ENCODE measurements around the gene P3H3.

The P3H3 gene

DNA sequence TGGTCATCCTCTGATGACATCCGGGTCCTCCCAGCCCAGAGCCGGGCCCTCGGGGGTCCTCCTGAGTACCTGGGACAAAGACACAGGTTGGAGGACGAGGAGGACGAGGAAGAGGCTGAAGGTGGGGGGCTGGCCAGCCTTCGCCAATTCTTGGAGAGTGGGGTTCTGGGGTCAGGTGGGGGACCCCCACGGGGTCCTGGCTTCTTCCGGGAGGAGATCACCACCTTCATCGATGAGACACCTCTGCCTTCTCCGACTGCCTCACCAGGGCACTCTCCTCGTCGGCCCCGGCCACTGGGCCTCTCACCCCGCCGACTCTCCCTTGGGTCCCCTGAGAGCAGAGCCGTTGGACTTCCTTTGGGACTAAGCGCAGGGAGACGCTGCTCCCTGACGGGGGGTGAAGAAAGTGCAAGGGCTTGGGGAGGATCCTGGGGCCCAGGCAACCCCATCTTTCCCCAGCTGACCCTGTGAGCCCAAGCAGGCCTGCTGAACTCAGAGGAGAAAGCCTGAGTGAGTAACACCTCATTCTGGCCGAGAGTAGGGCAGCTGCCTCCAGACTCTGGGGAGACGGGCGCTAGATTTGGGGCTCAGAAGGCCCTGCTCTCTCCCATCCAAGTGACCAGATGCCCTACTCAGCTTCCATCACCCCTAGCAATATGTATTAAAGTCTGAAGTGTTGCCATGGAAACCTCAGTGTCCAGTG lies 1.3 kb upstream of the P3H3 start:
- DNase-seq = no peak

DNA sequence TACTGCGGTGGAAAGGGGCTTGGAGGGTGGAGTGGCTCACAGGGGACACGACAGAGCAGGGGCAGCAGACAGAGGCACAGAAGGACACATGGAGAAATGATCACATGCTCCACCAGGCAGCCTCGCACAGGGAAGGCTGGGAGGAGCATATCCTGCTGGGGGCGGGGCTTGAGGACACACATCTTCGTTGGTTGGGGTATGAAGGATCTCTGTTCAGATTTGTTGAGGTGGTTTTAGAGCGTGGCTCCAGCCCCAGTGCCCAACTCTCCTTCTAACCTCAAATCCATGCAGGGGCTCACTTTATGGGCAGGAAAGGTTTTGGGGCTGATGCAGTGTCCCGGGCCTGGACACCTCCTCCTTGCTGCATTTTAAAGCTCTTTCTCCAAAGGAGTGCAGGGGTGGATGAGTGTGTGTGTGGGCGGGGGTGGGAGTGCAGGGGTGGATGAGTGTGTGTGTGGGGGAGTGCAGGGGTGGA lies 733 bp upstream of the P3H3 start:
- peak; percentile 85 for DNase-seq

DNA sequence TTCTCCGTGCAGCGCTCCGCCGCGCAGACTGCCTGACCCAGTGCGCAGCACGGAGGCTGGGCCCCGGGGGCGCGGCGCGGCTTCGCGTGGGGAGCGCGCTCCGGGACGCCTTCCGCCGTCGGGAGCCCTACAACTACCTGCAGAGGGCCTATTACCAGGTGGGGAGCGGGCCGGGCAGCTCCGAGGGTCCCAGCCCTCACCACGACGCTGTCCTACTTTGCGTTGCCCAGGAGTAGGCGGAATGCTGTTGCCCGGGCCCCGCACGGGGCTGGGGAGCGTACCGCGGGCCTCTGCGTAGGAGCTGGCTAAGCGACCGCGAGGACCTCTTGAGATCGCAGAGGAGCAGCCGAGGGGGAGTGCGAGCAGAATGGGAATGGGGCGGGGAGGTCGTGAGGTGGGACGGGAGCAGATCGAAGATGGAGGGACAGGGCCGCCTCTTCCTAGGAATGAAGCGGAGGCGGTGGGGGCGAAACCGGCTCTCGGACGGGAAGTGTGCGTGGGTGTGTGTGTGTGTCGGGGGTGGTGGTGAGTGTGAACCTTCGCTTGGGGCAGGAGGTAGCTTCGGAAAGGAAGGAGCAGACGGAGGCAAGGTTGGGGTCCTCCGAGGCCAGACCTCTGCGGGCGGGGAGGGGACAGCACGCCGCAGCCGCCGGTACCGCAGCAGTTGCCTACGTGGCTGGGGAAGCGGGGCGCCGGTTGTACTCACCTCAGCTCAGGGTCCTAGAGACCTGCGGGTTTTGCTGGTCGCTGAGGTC lies 751 bp downstream of the P3H3 start:
- DNase-seq = peak; percentile 60

DNA sequence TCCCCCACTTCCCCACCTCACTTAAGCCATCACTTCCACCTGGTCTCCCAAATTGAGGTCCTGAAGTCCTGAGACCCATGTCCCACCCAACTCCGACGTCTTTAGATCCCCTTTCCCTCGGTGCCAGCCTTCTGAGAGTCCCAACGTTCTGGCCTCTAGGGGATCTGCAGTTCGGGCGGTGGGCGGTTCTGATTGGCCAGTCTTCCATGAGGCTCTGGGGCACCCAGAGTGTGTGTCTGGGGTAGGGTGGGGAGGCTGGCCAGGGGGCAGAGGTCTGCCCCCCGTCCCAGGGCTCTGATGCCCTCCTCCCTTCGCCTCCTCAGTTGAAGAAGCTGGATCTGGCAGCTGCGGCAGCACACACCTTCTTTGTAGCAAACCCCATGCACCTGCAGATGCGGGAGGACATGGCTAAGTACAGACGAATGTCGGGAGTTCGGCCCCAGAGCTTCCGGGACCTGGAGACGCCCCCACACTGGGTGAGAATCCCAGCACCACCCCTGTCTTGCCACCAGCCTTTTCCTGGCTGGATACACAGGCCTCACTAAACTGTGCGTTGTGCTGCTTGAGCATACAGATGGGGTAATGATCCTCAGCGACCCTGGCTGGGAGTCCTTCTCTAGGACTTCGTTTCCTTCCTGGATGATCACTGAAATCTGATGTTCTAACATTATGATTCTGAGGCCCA lies 1.5 kb downstream of the P3H3 start:
- peak; percentile 50 for DNase-seq

DNA sequence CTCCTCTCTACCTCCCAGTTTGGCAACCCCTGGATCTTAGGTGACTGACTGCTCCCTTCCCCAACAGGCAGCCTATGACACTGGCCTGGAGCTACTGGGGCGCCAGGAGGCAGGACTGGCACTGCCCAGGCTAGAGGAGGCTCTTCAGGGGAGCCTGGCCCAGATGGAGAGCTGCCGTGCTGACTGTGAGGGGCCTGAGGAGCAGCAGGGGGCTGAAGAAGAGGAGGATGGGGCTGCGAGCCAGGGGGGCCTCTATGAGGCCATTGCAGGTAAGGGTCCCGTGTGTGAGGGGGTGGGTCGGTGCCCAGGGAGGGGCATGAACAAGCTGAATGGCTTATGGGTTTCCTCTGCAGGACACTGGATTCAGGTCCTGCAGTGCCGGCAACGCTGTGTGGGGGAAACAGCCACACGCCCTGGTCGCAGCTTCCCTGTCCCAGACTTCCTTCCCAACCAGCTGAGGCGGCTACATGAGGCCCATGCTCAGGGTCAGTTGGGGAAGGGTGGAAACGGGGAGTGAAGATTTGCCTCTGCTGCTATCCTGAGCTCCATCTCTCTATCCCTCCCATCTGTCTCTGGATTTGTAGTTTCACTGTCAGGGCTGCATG lies 2.2 kb downstream of the P3H3 start:
- no peak for DNase-seq

DNA sequence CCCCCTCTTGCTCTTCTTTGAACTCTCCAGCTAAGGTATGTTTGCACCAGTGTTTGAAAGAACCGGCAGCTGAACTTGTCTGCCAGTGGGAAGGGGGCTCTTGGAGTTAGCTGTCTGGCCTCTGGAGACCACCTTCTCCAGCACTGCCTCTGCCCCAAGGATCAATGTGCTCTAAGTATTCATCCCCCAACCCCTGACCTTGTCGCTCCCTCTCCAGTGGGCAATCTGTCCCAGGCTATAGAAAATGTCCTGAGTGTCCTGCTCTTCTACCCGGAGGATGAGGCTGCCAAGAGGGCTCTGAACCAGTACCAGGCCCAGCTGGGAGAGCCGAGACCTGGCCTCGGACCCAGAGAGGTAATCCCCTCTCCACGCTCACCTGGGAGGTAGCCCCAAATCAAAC lies 2.8 kb downstream of the P3H3 start:
- DNase-seq = no peak

DNA sequence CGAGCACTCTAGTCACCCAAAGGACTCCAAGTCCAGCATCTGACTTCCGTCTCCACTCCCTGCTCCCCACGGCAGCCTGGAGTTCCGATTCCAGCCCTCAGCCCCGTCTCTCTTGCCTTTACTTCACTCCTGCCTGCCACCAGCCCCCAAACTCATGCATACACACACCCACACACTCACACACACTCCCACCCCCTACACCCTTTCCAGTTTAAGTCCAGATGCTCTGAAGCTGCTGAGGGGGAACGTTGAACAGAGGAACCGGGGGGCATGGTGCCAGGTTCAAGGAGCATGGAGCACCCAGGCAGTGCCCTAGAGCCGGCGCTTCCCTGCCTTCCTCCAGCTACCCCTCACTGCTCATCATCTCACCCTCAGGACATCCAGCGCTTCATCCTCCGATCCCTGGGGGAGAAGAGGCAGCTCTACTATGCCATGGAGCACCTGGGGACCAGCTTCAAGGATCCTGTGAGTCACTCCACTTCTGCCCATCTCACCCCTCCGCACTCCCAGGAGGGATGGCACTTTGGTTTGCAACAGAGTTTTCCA lies 3.3 kb downstream of the P3H3 start:
- no peak for DNase-seq

DNA sequence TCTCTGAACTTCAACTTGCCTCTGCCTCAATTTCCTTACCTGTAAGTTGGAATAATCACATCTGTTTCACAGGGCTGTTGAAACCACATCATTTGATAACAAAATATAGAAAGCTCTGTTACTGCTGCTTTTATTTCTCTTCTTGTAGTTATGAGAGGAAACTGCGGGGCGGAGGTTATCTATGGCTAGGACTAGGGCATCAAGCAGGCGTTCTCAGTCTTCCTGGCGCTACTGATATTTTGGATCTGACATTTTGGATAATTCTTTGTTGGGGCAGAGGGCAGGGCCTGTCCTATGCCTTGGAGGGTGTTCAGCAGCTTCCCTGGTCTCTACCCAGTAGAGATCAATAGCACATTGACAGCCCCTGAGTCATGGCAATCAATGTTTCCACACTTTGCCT lies 3.9 kb downstream of the P3H3 start:
- no peak for DNase-seq

DNA sequence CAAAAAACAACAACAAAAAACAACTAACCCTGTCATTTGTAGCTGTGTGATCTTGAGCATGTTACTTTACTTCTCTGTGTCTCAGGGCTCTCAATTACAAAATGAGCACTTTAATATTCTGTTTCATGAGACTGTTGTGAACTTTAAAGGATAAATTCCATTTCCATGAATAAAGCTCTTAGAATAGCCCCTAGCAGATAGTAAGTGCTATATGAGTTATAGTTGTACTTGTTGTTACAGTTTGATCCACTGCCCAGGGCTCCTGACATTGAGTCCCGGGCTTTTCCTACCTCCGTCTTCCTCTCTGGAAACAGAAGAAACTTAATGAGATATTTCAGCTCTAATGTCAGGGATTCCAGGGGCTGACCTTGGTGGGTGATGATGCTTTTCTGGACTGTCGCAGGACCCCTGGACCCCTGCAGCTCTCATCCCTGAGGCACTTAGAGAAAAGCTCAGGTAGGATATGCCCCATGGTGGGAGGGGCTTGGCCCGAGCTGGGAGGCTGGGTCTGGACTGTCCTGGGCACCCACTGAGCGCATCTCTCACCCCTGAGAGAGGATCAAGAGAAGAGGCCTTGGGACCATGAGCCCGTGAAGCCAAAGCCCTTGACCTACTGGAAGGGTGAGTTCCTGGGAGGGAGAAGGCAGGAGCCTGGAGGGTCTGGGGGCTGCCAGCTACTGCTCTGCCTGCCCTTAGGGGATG lies 5.1 kb downstream of the P3H3 start:
- no peak for DNase-seq

DNA sequence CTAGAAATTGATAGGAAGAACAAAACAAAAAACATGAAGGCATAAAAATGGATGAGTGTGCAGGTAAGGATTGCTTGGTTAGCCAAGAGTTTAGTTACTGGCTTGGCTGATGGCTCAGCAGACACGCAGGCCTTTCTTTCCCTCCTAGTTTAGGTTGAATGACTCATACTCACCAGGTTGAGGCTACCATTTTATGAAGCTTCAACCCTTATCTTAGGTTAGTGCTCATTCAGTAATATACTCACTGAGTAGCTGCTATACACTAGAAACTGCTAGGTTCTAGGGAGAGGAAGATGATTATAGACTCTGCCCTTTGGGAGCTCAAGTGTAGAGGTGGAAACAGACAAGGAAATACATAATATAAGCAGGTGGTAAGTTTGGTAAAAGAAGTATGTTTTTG lies 6.0 kb downstream of the P3H3 start:
- DNase-seq = no peak

DNA sequence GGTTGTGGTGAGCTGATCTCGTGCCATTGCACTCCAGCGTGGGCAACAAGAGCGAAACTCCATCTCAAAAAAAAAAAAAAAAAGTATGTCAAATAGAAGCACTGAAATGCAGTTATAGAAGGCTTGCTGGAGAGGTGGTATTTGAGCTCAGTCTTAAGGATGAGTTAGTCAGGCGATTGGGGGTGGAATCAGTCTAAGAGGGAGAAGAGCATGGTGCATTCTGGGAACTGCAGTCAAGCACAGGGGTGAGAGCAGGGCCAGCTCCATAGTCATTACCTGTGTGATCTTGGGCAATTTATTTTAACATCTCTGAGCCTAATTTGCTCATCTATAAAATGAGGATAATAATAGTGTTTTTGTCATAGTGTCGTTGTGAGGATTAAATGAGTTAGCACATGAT lies 6.7 kb downstream of the P3H3 start:
- DNase-seq = no peak

DNA sequence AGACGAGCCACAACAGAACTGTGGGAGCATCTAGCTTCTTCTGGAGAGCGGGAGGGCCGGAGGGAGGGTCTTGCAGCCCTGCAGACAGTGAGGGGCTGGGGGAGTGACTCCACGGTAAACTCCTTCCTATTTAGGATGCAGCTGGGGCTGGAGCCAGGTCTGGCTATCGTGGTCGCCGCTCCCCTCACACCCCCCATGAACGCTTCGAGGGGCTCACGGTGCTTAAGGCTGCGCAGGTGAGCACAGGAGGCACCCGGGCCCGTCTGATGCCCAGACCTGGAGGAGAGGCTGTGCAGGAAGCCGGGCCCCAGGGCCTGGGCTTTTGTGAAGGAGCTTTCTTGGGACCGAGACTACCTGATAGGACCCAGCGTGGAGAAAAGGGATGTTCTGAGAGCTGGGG lies 8.6 kb downstream of the P3H3 start:
- DNase-seq = no peak

DNA sequence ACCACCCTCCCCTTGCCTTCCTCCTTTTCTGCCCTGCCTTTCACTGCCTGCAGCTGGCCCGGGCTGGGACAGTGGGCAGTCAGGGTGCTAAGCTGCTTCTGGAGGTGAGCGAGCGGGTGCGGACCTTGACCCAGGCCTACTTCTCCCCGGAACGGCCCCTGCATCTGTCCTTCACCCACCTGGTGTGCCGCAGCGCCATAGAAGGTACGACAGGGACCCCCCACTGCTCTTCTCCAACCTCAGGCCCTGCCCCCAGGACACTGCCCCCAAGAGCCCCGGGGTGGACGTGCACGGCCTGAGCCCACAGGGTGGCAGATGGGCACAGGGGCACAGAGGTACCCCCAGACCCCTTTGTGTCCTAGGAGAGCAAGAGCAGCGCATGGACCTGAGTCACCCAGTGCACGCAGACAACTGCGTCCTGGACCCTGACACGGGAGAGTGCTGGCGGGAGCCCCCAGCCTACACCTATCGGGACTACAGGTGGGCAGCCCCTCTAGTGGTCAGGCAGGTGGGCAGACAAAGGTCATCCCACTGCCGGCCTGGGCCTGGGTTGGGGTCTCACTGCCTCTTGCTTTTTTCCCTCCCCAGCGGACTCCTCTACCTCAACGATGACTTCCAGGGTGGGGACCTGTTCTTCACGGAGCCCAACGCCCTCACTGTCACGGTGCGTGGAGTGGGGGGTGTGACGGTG lies 9.3 kb downstream of the P3H3 start:
- no peak for DNase-seq

DNA sequence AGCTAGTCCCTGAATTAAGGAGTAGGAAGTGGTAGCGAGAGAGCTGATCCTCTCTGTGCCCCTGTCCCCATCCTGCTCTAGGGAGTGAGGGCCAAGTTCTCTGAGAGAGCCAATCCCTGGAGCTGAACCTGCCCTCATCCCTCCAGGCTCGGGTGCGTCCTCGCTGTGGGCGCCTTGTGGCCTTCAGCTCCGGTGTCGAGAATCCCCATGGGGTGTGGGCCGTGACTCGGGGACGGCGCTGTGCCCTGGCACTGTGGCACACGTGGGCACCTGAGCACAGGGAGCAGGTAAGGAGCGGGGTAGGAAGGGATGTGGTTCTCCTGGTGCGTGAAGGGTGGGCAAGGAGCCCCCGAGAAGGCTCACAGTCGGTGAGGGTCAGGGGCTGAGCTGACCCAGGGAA lies 10.6 kb downstream of the P3H3 start:
- no peak for DNase-seq

DNA sequence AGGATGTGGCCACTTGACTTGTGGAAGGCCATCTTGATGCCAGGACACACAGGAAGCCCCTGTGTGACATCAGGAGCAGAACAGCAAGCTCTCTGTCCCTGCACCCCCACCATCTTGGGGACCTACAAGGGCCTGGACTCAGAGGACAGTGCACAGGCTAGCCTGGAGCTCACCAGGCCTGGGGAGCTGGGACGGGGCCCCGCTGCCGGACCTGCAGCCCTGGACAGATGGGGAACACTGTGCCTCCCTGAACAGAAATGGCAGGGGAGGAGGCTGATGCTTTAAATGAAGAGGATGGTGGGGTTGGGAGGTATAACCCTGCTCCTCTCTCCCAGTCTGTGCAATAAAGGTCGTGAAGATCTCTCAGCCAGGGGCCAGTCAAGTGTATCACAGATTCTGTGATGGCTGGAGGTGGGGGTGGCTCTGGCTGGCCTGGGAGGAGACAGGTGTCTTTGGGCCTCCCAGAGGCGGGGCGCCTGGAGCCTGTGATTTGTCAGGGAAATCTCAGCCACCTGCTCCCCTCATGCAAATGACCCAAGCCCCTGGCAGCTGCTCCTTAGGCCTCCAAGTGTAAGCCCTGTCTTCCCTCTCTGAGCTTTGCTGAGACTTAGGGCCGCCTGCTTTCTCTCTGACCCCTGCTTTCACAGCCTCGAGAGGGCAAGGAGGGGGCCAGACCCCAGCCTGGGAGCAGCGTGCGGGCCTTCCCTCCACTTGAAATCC lies 11.4 kb downstream of the P3H3 start:
- DNase-seq = no peak

DNA sequence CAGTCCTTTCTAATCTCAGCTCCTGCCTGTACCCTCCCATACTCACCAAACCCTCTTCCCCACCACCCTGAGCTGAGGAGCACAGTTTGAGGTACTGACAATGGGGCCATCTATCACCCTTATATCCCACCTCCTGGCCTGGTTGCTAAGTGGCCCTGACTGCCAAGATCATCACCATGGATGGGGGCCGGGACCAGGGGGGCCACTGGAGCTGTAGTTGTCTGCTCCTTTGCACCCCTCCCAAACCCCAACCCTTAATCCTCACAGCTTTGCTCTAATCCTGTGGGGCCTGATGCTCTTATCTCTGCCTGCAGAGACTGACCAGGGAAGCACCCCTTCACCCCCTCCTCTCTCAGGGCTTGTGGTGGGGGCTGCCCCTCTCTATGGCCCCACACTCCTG lies 12.1 kb downstream of the P3H3 start:
- DNase-seq = no peak

DNA sequence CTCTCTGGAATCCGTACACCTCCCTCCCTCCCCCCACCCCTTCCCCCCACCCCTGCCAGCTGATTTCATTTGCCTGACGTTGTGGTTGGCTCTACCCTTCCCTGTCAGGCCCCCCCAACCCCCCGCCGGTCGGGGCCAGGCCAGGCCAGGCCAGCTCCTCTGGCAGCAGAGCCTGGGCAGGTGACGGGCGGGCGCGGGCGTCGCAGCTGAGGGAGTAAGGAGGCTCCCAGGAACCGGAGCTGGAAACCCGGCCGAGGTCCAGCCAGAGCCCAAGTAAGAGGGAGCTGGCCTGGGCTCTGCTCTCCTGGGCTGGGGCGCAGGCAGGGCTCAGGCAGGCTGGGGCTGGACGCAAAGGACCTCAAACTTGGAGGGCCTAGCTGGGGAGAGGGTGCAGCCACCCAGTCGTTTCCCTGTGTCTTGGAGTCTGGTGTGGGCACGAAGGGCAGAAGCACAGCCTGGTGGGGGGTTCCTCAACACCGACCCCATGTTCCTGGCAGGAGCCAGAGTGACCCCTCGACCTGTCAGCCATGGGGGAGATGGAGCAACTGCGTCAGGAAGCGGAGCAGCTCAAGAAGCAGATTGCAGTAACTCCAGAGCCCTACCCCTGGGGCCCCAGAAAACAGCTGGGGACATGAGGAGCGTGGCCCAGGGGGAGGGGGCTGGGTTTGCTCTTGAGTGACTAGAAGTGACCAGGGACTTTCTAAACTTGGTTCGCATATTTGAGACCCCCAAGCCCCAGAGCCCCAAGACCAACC lies 12.7 kb downstream of the P3H3 start, which contains the start of gene GNB3:
GNB3 (plus strand) TSS at position 165 of the 755 bp plus-strand sequence; CDS start at position 528, 363 bp downstream.
- no peak for DNase-seq

DNA sequence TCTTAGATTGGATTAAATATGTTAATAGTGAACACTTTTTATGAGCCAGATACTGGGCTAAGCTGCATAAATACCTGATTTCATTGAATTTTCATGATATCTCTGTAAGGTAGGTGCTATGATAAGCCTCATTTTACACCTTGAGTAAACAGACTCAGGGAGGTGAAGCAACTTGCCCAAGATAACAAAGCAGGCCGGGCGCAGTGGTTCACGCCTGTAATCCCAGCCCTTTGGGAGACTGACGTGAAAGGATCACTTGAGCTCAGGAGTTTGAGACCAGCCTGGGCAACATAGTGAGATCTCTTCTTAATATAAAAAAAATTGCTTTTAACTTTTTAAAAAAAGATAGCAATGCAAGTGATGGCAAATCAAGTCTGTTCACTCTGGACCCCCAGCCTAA lies 13.9 kb downstream of the P3H3 start:
- no peak for DNase-seq

DNA sequence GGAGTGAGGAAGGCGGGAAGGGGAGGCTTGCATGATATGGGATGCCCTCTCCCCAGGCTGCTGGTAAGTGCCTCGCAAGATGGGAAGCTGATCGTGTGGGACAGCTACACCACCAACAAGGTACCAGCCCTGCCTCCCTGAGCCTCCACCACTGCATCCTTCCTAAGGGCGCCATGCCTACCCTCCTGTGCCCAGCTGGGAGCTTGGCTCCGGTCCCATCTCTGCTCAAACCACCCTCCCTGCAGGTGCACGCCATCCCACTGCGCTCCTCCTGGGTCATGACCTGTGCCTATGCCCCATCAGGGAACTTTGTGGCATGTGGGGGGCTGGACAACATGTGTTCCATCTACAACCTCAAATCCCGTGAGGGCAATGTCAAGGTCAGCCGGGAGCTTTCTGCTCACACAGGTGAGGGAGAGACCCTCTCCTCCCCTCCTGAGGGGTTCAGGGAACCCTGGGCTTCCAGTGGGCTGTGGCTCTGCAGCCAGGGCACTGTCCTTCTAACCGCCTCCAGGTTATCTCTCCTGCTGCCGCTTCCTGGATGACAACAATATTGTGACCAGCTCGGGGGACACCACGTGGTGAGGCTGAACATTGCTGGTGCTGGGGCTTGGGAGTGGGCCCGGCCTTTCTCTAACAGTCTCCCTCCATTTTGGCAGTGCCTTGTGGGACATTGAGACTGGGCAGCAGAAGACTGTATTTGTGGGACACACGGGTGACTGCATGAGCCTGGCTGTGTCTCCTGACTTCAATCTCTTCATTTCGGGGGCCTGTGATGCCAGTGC lies 15.1 kb downstream of the P3H3 start:
- DNase-seq = no peak
